Left renal cortex interstitium (tissue), 4 donors: Measurements from ENCODE around the gene MPHOSPH8. TPM values are rescaled to one million over a fixed set of nuclear protein-coding genes. Genes with fewer than 3 reads are reported as not detected.
"Not testable (repeated sequence)": the region's sequence is repeated elsewhere in the genome, so short reads cannot be mapped to it uniquely, and the experiment has no call there.

ENCODE experiments used
- DNase-seq, 4 donors: peaks; one replicate each; pipeline ENCODE4 v3.0.0-alpha.2; 2013; ENCODE audit warnings: low read depth in 4 of 4, low spot score in 2 of 4, missing footprints in 1 of 4
- polyA plus RNA-seq, 4 donors: library from polyadenylated mRNA; unstranded; fragments of 120-200 nt; gene quantifications; one replicate each; pipeline ENCODE4 v1.2.1, GENCODE V29; 2013; ENCODE audit not compliant: insufficient read length in 4 of 4

The MPHOSPH8 gene
- polyA plus RNA-seq, 4 donors, result 50.4 to 89.3 (median 70.7) TPM

GRCh38 chr13:19622193-19622592 is 11.3 kb upstream of the MPHOSPH8 start:
- DNase-seq, result no peak

GRCh38 chr13:19624265-19624664 is 9.2 kb upstream of the MPHOSPH8 start:
- DNase-seq, result no peak

- DNase-seq, result peak in 1 of 4 donors; percentile 41
Measured at GRCh38 chr13:19632915-19633478, 462 bp upstream of the MPHOSPH8 start.

GRCh38 chr13:19634256-19634740 is 839 bp downstream of the MPHOSPH8 start:
- peak in 3 of 4 donors; percentile 32 to 62 (median 42) for DNase-seq

GRCh38 chr13:19635926-19636325 is 2.5 kb downstream of the MPHOSPH8 start:
- not testable (repeated sequence) for DNase-seq

- DNase-seq, result no peak
Measured at GRCh38 chr13:19643652-19644051, 10.2 kb downstream of the MPHOSPH8 start.

GRCh38 chr13:19645000-19645399 is 11.5 kb downstream of the MPHOSPH8 start:
- DNase-seq, result no peak

GRCh38 chr13:19646063-19646462 is 12.6 kb downstream of the MPHOSPH8 start:
- no peak for DNase-seq

GRCh38 chr13:19650742-19651141 is 17.3 kb downstream of the MPHOSPH8 start:
- DNase-seq, result no peak

- no peak for DNase-seq
Measured at GRCh38 chr13:19657872-19658591, 24.6 kb downstream of the MPHOSPH8 start.

- DNase-seq, result no peak
Measured at GRCh38 chr13:19658831-19659230, 25.4 kb downstream of the MPHOSPH8 start.

GRCh38 chr13:19661126-19661525 is 27.7 kb downstream of the MPHOSPH8 start:
- no peak for DNase-seq

GRCh38 chr13:19661561-19661960 is 28.1 kb downstream of the MPHOSPH8 start:
- DNase-seq, result no peak

GRCh38 chr13:19663416-19663979 is 30.0 kb downstream of the MPHOSPH8 start:
- DNase-seq, result no peak

GRCh38 chr13:19664481-19665230 is 31.2 kb downstream of the MPHOSPH8 start:
- DNase-seq, result no peak

- DNase-seq, result no peak
Measured at GRCh38 chr13:19665427-19665859, 32.0 kb downstream of the MPHOSPH8 start.

- DNase-seq, result no peak
Measured at GRCh38 chr13:19668778-19669177, 35.3 kb downstream of the MPHOSPH8 start.

- DNase-seq, result no peak
Measured at GRCh38 chr13:19670147-19670546, 36.7 kb downstream of the MPHOSPH8 start.

- DNase-seq, result no peak
Measured at GRCh38 chr13:19672990-19673389, 39.5 kb downstream of the MPHOSPH8 start.

- no peak for DNase-seq
Measured at GRCh38 chr13:19673473-19674430, 40.3 kb downstream of the MPHOSPH8 start.
